Ovary (tissue), 9 donors: ENCODE data around the gene ZNF808. TPM values are rescaled to one million over a fixed set of nuclear protein-coding genes. Genes with fewer than 3 reads are reported as not detected.
"Not testable (repeated sequence)": the region's sequence is repeated elsewhere in the genome, so short reads cannot be mapped to it uniquely, and the experiment has no call there.

Experiments
- DNase-seq, 5 donors: peaks; one replicate each; pipeline ENCODE4 v3.0.0-alpha.2; 2019 to 2020
- H3K27ac ChIP-seq, 2 donors: fragments of 200-600 bp; one replicate each; pipeline versions ENCODE4 v1.5.1 to v1.8.0; 2019 to 2022
- H3K27me3 ChIP-seq: fragments of 200-600 bp; one replicate; pipeline ENCODE4 v1.8.0; 2022
- H3K36me3 ChIP-seq: fragments of 200-600 bp; sonication (generic); one replicate; pipeline ENCODE4 v1.5.1; 2019
- H3K4me1 ChIP-seq: one replicate; pipeline ENCODE4 v1.8.1; 2013; ENCODE audit warnings: mild to moderate bottlenecking, moderate library complexity; ENCODE audit not compliant: insufficient read depth
- H3K4me3 ChIP-seq: fragments of 200-600 bp; sonication (generic); one replicate; pipeline ENCODE4 v1.5.1; 2017
- H3K9me3 ChIP-seq, 2 donors: fragments of 200-600 bp in 1 of 2; sonication (generic) in 1 of 2; one replicate each; pipeline versions ENCODE4 v1.5.1 to v1.8.1; 2013 to 2019; ENCODE audit warnings: mild to moderate bottlenecking in 1 of 2, moderate library complexity in 1 of 2
- CTCF ChIP-seq, 3 donors: fragments of 450-650 bp in 2 of 3; fragments of 200-600 bp in 1 of 3; IDR thresholded peaks; one replicate each; pipeline versions ENCODE4 v1.5.1 to v1.8.0; 2016 to 2022; ENCODE audit warnings: antibody characterized with exemption in 3 of 3, mild to moderate bottlenecking in 1 of 3
- EP300 ChIP-seq: sonication (generic); formaldehyde crosslinking; IDR thresholded peaks from one replicate; pipeline ENCODE4 v1.6.1; 2017; ENCODE audit warnings: antibody characterized with exemption
- POLR2A ChIP-seq: fragments of 450-650 bp; IDR thresholded peaks from one replicate; pipeline ENCODE4 v1.6.1; 2017; ENCODE audit warnings: antibody characterized with exemption, mild to moderate bottlenecking, moderate library complexity
- WGBS, 3 donors: extraction: QIAGEN DNeasy Blood & Tissue Kit in 1 of 3; methylation state at CpG; one replicate each; pipeline versions ENCODE4 v1.1.5 to v1.1.7; 2013 to 2017; 5-methylcytosine and 5-hydroxymethylcytosine counted together
- intact Hi-C, 4 donors: fragments of 100-400 bp; cut with DNase I; formaldehyde crosslinking; loops; one replicate each; pipeline versions ENCODE4 v1.11.0 to v1.15.1; 2022 to 2023
- polyA plus RNA-seq, 2 donors: library from polyadenylated mRNA; stranded (reverse); fragments of 200-250 nt in 1 of 2; fragments of 350-450 nt in 1 of 2; fragmentation: Illumina TruSeq in 1 of 2; extraction: RNeasy Lipid Tissue Mini Kit (QIAGEN cat#74804) in 1 of 2; gene quantifications; one replicate each; pipeline ENCODE4 v1.2.3, GENCODE V29; 2013 to 2014
- total RNA-seq, 7 donors: library from RNA; depleted of rRNA in 2 of 7; stranded (reverse); fragments of >200 nt in 2 of 7; fragmentation: NEBNext Ultra II Directional in 3 of 7; extraction: Animal tissue kit (Norgen Biotek cat#: 25700) in 3 of 7; gene quantifications; one replicate each; pipeline versions ENCODE4 v1.1.0 to v1.2.4, GENCODE V29; 2016 to 2023
- donor health status: DM: no; HTN: no; CAD: no; lungs with moderate emphysema.
- donor health status: DM: no; HTN: no; CAD: no.
- donor health status: Bipolar disorder and iron deficiency.
- donor health status: DM: yes; HTN: yes; CAD: no.
- donor health status: DM: no; HTN: no; CAD: no.
- donor health status: DM: yes; HTN: yes; CAD: no.

Gene ZNF808
- total and polyA plus RNA-seq, 9 donors: 6.0 to 26.4 (median 20.0) TPM

GRCh38 chr19:52567921-52568320, 40.5 kb downstream of the ZNF808 start:
- WGBS, 3 donors: 96% methylated on average over 14 of the region's 14 CpGs
- Histone ChIP-seq H3K36me3 (no peaks in the 10 kb centered on the region), H3K4me1 (peaks cover 4% of the 10 kb centered on the region), H3K4me3 (no peak overlapping the region), H3K9me3 (no peaks in the 10 kb centered on the region), H3K27me3 (no peaks in the 10 kb centered on the region), H3K27ac (no peak overlapping the region)
- no peak for TF ChIP-seq CTCF (IDR thresholded peaks at IDR 0.05)
- no peak for TF ChIP-seq POLR2A
- TF ChIP-seq EP300: no peak
- intact Hi-C loops: no loop called here
- no peak for DNase-seq

- H3K27me3 ChIP-seq, H3K9me3 ChIP-seq, H3K36me3 ChIP-seq, intact Hi-C loops, H3K4me1 ChIP-seq: not testable (repeated sequence)
- H3K4me3 ChIP-seq: peak overlapping the region; percentile 56
- WGBS, 3 donors: 1 to 3% (median 3%) methylated on average over 11 to 13 of the region's 13 CpGs
- peak overlapping the region; percentile 31 to 56 for H3K27ac ChIP-seq
- DNase-seq: peak; percentile 60 to 69 (median 65)
These were observed 42.2 kb downstream of the ZNF808 start for GRCh38 chr19:52569638-52569999.

GRCh38 chr19:52570000-52570861, 42.8 kb downstream of the ZNF808 start, which contains the start of gene ZNF701:
Gene ZNF701 (plus strand): TSS chr19:52570287. CDS start chr19:52574148, 3,861 bp downstream.
- Histone ChIP-seq H3K27me3 (no peaks in the 10 kb centered on the region), H3K27ac (peak within 1 kb of the TSS; percentile 31 to 56), H3K4me1 (peaks cover 4% of the 10 kb centered on the region), H3K36me3 (no peaks in the 10 kb centered on the region), H3K9me3 (no peaks in the 10 kb centered on the region), H3K4me3 (peak within 1 kb of the TSS; percentile 56)
- 0 to 1% (median 0%) methylated on average over 57 of the region's 57 CpGs for WGBS, 3 donors
- TF ChIP-seq CTCF (IDR thresholded peaks at IDR 0.05) (peak in 2 of 3 donors; percentile 28 to 58), EP300 (no peak), POLR2A (peak; percentile 86)
- peak; percentile 94 to 99 (median 97) for DNase-seq
- intact Hi-C loops: no loop called here

GRCh38 chr19:52584736-52585440, 57.4 kb downstream of the ZNF808 start:
- WGBS, 3 donors: 32 to 58% (median 56%) methylated on average over 39 of the region's 39 CpGs
- H3K36me3 ChIP-seq: no peaks in the 10 kb centered on the region

More at GRCh38 chr19:52584736-52585440, 57.4 kb downstream of the ZNF808 start:
- TF ChIP-seq POLR2A: no peak
- no peak for TF ChIP-seq CTCF (IDR thresholded peaks at IDR 0.05)
- no peak for TF ChIP-seq EP300
- DNase-seq: peak in 2 of 5 donors; percentile 24 to 55
- Histone ChIP-seq H3K27ac (no peak overlapping the region), H3K4me1 (no peaks in the 10 kb centered on the region), H3K4me3 (no peak overlapping the region), H3K9me3 (no peaks in the 10 kb centered on the region), H3K27me3 (no peaks in the 10 kb centered on the region)
- intact Hi-C loops: no loop called here
